Testis (tissue), 3 donors: ENCODE results near the gene PARM1. TPM values are rescaled to one million over a fixed set of nuclear protein-coding genes. Genes with fewer than 3 reads are reported as not detected.

ENCODE experiments used
- DNase-seq: peaks from one replicate; pipeline ENCODE4 v3.0.0-alpha.2; 2019
- H3K27ac ChIP-seq, 2 donors: fragments of 200-600 bp; sonication (generic); one replicate each; pipeline ENCODE4 v1.5.1; 2019
- H3K27me3 ChIP-seq: fragments of 200-600 bp; sonication (generic); one replicate; pipeline ENCODE4 v1.5.1; 2019
- H3K36me3 ChIP-seq: fragments of 200-600 bp; sonication (generic); one replicate; pipeline ENCODE4 v1.5.1; 2017; ENCODE audit warnings: low read depth; ENCODE audit errors: missing control alignments
- H3K4me1 ChIP-seq: fragments of 200-600 bp; sonication (generic); one replicate; pipeline ENCODE4 v1.5.1; 2019
- H3K4me3 ChIP-seq, 2 donors: fragments of 200-600 bp; sonication (generic); one replicate each; pipeline ENCODE4 v1.5.1; 2017 to 2019
- H3K9me3 ChIP-seq: fragments of 200-600 bp; sonication (generic); one replicate; pipeline ENCODE4 v1.5.1; 2017
- POLR2A ChIP-seq: fragments of 450-650 bp; IDR thresholded peaks from one replicate; pipeline ENCODE4 v1.6.1; 2017; ENCODE audit warnings: antibody characterized with exemption, mild to moderate bottlenecking, moderate library complexity
- WGBS, 2 donors: methylation state at CpG; one replicate each; pipeline ENCODE4 v1.1.5; 2018; 5-methylcytosine and 5-hydroxymethylcytosine counted together
- intact Hi-C: fragments of 100-400 bp; cut with DNase I; formaldehyde crosslinking; loops from one replicate; pipeline ENCODE4 v1.15.1; 2023; ENCODE audit warnings: low total_unique reads
- polyA plus RNA-seq: library from polyadenylated mRNA; stranded (reverse); fragments of 350-450 nt; fragmentation: Illumina TruSeq; extraction: RNeasy Lipid Tissue Mini Kit (QIAGEN cat#74804); gene quantifications from one replicate; pipeline ENCODE4 v1.2.3, GENCODE V29; 2014; ENCODE audit warnings: low read depth, low replicate concordance; ENCODE audit not compliant: insufficient read depth
- total RNA-seq, 2 donors: library from RNA; depleted of rRNA; stranded (reverse); fragments of >200 nt; gene quantifications; one replicate each; pipeline ENCODE4 v1.2.3, GENCODE V29; 2016
- TF ChIP-seq, protein P1 (sequence below), 3 experiments: fragments of 450-650 bp in 2 of 3; fragments of 200-600 bp in 1 of 3; sonication (generic) in 1 of 3; IDR thresholded peaks; one replicate each; pipeline ENCODE4 v1.5.1; 2016 to 2019; ENCODE audit warnings: antibody characterized with exemption in 3 of 3, mild to moderate bottlenecking in 2 of 3, moderate library complexity in 1 of 3

Gene PARM1
- total and polyA plus RNA-seq, 3 donors from 2014 or later = 29.0 to 40.5 (median 40.1) TPM

DNA sequence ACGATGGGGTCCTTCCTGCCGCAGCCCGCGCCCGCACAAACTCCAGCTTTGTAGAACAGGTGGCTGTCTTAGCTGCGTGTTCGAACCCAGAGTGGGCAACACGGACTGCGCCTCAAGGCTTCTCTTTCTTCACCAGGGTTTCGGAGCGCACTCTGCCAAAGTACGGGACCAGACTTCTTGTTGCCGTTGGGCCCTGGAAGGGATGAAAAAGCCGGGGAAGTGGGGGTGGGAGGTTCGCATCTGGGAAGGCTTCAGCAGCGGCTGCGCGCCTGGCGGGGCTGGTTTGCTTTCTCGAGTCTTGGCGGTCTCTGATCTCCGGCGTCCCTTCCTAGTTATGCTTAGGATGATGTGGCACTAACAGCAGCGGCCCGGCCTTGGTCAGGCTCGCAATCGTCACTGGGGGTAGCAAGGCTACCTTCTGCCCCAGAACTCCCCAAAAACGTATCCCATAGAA, 673 bp downstream of the PARM1 start:
- intact Hi-C loops = loop anchor here (5.0 kb wide), 1 partner anchor 579 kb away; the partner anchor contains the start of genes RCHY1 and THAP6
- peak overlapping the region; percentile 78 to 94 for H3K27ac ChIP-seq
- no peaks in the 10 kb centered on the region for H3K36me3 ChIP-seq
- H3K9me3 ChIP-seq = no peaks in the 10 kb centered on the region
- H3K4me3 ChIP-seq = peak overlapping the region; percentile 79 to 82
- TF ChIP-seq, protein P1, sequence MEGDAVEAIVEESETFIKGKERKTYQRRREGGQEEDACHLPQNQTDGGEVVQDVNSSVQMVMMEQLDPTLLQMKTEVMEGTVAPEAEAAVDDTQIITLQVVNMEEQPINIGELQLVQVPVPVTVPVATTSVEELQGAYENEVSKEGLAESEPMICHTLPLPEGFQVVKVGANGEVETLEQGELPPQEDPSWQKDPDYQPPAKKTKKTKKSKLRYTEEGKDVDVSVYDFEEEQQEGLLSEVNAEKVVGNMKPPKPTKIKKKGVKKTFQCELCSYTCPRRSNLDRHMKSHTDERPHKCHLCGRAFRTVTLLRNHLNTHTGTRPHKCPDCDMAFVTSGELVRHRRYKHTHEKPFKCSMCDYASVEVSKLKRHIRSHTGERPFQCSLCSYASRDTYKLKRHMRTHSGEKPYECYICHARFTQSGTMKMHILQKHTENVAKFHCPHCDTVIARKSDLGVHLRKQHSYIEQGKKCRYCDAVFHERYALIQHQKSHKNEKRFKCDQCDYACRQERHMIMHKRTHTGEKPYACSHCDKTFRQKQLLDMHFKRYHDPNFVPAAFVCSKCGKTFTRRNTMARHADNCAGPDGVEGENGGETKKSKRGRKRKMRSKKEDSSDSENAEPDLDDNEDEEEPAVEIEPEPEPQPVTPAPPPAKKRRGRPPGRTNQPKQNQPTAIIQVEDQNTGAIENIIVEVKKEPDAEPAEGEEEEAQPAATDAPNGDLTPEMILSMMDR (IDR thresholded peaks at IDR 0.05) = no peak
- no peak for TF ChIP-seq POLR2A
- peak; percentile 52 for DNase-seq
- no peaks in the 10 kb centered on the region for H3K27me3 ChIP-seq
- 0 to 1% methylated on average over 18 to 24 of the region's 28 CpGs for WGBS, 2 donors
- peaks cover 13% of the 10 kb centered on the region for H3K4me1 ChIP-seq

DNA sequence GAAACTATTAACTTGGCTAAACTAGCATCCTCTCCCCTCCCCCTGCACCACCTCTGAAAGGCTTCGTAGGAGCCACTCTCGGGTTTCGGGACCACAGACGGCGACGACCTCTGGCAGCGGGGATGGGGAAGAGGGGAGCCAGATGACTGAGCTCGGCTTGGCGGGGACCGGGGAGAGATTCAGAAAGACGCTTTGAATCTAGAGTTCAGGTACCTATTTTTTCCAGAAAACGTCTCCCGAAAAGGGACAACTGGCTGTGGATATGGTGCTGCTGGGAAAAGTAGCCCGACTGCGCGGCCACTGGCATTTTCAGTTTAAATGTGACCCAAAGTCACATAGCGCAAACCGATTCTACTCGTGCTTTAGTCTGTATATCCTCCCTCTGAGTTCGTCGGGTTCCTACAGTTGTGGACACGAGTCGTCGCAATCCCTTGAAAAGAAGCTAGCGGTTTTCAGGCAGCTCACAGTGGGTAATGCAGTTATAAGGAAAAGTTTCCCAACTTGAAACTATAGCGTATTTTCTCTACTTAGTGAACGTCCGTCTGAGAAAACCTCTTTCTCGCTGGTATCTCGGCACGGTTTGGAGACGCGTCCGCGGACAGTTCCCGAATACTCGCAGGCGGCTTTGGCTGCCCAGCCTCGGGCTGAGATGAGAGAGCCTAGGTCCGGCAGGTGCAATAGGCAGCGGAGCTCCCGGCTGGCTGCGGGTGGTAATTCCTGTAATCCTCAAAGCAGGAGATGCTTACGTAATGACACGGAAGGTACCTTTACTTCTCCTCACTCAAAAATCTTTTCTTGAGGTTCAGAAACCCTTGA, 1.3 kb downstream of the PARM1 start:
- H3K4me1 ChIP-seq = peaks cover 13% of the 10 kb centered on the region
- H3K27ac ChIP-seq = peak overlapping the region; percentile 78 to 94
- no peaks in the 10 kb centered on the region for H3K27me3 ChIP-seq
- DNase-seq = peak; percentile 67
- no peak for TF ChIP-seq POLR2A
- TF ChIP-seq, protein P1 (IDR thresholded peaks at IDR 0.05) = no peak
- 0% methylated on average over 44 to 45 of the region's 45 CpGs for WGBS, 2 donors
- no peaks in the 10 kb centered on the region for H3K9me3 ChIP-seq
- peak overlapping the region; percentile 79 to 82 for H3K4me3 ChIP-seq
- no peaks in the 10 kb centered on the region for H3K36me3 ChIP-seq
- intact Hi-C loops = loop anchor here (5.0 kb wide), 1 partner anchor 578 kb away; the partner anchor contains the start of genes RCHY1 and THAP6

DNA sequence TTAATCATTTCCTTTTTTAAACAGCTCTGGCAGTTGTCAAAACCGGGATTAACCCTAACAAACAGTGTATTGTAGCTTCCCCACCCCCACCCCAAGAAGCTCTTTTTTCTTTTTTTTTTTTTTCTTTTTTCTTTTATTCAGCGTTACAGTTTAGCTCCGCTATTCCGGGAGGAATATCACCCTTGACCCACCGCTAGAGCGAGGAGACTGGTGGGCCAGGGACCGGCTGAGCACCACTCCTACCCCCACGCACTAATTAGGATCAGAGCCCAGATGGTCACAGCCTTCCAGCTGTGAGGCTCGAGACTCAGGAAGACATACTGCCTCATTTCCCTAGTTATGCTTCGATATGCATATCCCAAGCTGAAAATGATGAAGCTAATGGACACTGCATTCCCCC, 2.0 kb downstream of the PARM1 start:
- no peaks in the 10 kb centered on the region for H3K36me3 ChIP-seq
- no peaks in the 10 kb centered on the region for H3K9me3 ChIP-seq
- peak overlapping the region; percentile 79 to 82 for H3K4me3 ChIP-seq
- WGBS, 2 donors = 5 to 9% methylated on average over 10 of the region's 10 CpGs
- peaks cover 13% of the 10 kb centered on the region for H3K4me1 ChIP-seq
- no peaks in the 10 kb centered on the region for H3K27me3 ChIP-seq
- H3K27ac ChIP-seq = peak overlapping the region; percentile 78 to 94
- peak; percentile 36 for DNase-seq
- TF ChIP-seq POLR2A = no peak
- TF ChIP-seq, protein P1 (IDR thresholded peaks at IDR 0.05) = no peak
- intact Hi-C loops = loop anchor here (5.0 kb wide), 1 partner anchor 577 kb away; the partner anchor contains the start of genes RCHY1 and THAP6

DNA sequence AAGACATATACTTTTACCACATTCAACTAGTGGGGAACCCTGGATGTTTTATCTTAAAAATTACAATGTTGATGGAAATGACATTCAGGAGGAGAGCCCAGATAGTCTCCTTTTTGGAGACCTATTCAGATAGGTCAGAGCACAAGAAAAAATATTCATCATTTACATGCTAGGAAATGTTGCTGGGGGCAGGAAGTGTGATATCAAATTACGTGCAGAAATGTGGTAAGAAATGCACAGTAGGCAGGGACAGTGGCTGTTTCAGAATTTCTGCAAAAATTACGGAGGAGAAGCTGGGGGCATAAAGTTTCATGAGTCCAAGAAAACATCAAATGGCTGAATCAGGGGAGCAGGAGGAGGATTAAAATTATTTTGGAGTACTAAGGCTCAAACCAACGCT, 8.2 kb downstream of the PARM1 start:
- intact Hi-C loops = no loop called here
- no peak for DNase-seq
- Histone ChIP-seq H3K27me3 (no peaks in the 10 kb centered on the region), H3K4me1 (no peaks in the 10 kb centered on the region), H3K4me3 (no peak overlapping the region), H3K36me3 (no peaks in the 10 kb centered on the region), H3K27ac (no peak overlapping the region), H3K9me3 (no peaks in the 10 kb centered on the region)
- WGBS, 2 donors = 85 to 94% methylated on average over 3 of the region's 3 CpGs
- TF ChIP-seq, protein P1 (IDR thresholded peaks at IDR 0.05) = no peak
- TF ChIP-seq POLR2A = no peak
